BE2C (cell line): ENCODE results near the gene STYX.

ENCODE experiments used
- DNase-seq: peaks from one replicate; pipeline ENCODE4 v3.0.0-alpha.2; 2020
- H3K27me3 ChIP-seq: fragments of 250-450 bp; sonication (Bioruptor Pico); 2 replicates; pipeline ENCODE4 v1.5.1; 2020; ENCODE audit warnings: mild to moderate bottlenecking
- H3K36me3 ChIP-seq: fragments of 250-450 bp; sonication (Bioruptor Pico); 2 replicates; pipeline ENCODE4 v1.5.1; 2020; ENCODE audit warnings: mild to moderate bottlenecking
- H3K4me1 ChIP-seq: fragments of 250-450 bp; sonication (Bioruptor Pico); 2 replicates; pipeline ENCODE4 v1.5.1; 2020
- H3K4me3 ChIP-seq: 2 replicates; pipeline ENCODE4 v1.5.1; 2011; ENCODE audit warnings: low read depth, low read length
- H3K9me3 ChIP-seq: fragments of 250-450 bp; sonication (Bioruptor Pico); 2 replicates; pipeline ENCODE4 v1.5.1; 2020
- CTCF ChIP-seq: IDR thresholded peaks from 2 replicates; pipeline ENCODE4 v1.5.1; 2012; ENCODE audit warnings: mild to moderate bottlenecking, low read depth, low read length

The STYX gene

GRCh38 chr14:52790756-52791222 lies 60.8 kb downstream of the STYX start:
- Histone ChIP-seq H3K4me3 (peak overlapping the region; percentile 89), H3K27me3 (no peaks in the 10 kb centered on the region), H3K36me3 (peaks cover 6% of the 10 kb centered on the region; the same call in 1 of the 2 replicates), H3K9me3 (no peaks in the 10 kb centered on the region), H3K4me1 (peaks cover 5% of the 10 kb centered on the region)
- TF ChIP-seq CTCF: no peak
- no peak for DNase-seq

DNA sequence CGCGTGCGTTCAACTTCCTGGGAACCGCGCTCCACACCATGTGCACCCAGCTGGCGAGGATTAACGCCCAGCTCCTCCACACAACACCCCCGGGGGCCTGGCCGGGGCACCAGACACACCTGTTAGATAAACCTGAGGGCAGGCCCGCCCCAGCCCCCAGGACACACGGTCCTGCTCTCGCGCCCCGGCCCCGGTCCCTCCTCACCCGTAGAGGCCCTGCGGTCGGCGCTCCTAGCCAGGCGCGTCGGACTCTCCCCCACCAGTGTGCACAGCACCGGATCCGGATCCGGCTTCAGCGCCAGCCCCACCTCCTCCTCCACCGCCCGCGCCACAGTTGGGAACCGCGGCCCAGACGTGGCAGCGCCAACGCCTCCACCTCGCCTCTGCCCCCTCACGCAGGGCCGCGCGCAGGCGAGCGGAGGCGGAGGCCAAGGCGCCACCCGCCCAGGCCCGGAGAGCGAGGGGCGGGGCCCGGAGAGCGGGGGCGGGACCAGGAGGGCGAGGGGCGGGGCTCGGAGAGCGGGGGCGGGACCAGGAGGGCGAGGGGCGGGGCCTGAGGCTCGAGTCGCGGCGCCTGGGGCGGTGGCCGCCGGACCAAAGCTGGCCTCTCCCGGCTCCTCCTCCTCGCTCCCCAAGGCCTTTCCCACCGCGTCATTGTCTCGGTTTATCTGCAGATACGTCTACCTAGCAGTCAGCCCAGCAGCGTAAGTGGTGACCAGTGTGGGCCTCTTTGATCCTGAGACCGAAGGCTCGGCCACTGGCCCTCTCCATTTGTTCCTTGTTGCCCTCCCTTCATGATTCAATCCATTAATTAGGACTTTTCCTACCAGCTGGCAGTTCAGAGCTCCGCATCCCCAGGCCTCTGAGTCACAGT lies 61.5 kb downstream of the STYX start, which contains the start of gene GNPNAT1:
Gene GNPNAT1 (minus strand): TSS at position 385 of the 874 bp plus-strand sequence. CDS start 6,957 bp downstream, outside the sequence.
- Histone ChIP-seq H3K27me3 (no peaks in the 10 kb centered on the region), H3K9me3 (no peaks in the 10 kb centered on the region), H3K36me3 (peaks cover 6% of the 10 kb centered on the region; the same call in 1 of the 2 replicates), H3K4me1 (peaks cover 5% of the 10 kb centered on the region), H3K4me3 (peak within 1 kb of the TSS; percentile 89)
- peak; percentile 97 for DNase-seq
- TF ChIP-seq CTCF: no peak

DNA sequence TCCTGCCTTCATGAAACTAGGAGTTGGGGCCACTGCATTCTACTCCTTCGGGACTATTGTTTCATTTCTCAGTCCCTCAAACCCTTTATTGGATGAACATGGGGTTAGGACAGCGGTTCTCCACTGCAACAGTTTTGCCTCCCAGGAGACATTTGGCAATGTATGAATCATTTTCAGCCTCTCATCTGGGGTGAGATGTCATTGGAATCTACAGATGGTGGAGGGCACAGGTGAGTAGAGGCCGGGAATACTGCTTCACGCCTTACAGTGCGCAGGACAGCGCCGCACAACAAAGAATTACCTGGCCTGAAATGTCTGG lies 62.1 kb downstream of the STYX start:
- no peak for DNase-seq
- no peak for TF ChIP-seq CTCF
- no peaks in the 10 kb centered on the region for H3K9me3 ChIP-seq
- H3K36me3 ChIP-seq: peaks cover 6% of the 10 kb centered on the region; the same call in 1 of the 2 replicates
- H3K4me1 ChIP-seq: peaks cover 5% of the 10 kb centered on the region
- no peaks in the 10 kb centered on the region for H3K27me3 ChIP-seq
- H3K4me3 ChIP-seq: peak overlapping the region; percentile 56

GRCh38 chr14:52793061-52793460 lies 63.1 kb downstream of the STYX start:
- no peak for DNase-seq
- H3K27me3 ChIP-seq: no peaks in the 10 kb centered on the region
- H3K36me3 ChIP-seq: peaks cover 5% of the 10 kb centered on the region; the same call in 1 of the 2 replicates
- H3K4me3 ChIP-seq: no peak overlapping the region
- no peak for TF ChIP-seq CTCF
- H3K9me3 ChIP-seq: no peaks in the 10 kb centered on the region
- peaks cover 5% of the 10 kb centered on the region for H3K4me1 ChIP-seq

DNA sequence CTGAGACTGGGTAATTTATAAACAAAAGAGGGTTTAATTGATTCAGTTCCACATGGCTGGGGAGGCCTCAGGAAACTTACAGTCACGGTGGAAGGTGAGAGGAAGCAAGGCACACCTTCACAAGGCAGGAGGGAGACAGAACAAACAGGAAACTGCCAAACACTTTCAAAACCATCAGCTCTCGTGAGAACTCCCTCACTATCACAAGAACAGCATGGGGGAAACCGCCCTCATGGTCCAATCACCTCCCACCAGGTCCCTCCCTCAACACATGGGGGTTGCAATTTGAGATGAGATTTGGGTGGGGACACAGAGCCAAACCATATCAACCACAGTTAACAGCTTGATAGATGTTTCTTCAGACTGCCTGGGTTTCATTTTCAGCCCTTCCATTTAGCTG lies 67.7 kb downstream of the STYX start:
- H3K27me3 ChIP-seq: no peaks in the 10 kb centered on the region
- TF ChIP-seq CTCF: no peak
- H3K4me1 ChIP-seq: no peaks in the 10 kb centered on the region
- no peak overlapping the region for H3K4me3 ChIP-seq
- DNase-seq: no peak
- no peaks in the 10 kb centered on the region for H3K36me3 ChIP-seq
- H3K9me3 ChIP-seq: no peaks in the 10 kb centered on the region

- no peaks in the 10 kb centered on the region for H3K4me1 ChIP-seq
- no peak overlapping the region for H3K4me3 ChIP-seq
- DNase-seq: no peak
- no peaks in the 10 kb centered on the region for H3K27me3 ChIP-seq
- no peaks in the 10 kb centered on the region for H3K36me3 ChIP-seq
- TF ChIP-seq CTCF: no peak
- no peaks in the 10 kb centered on the region for H3K9me3 ChIP-seq
These were observed 68.9 kb downstream of the STYX start for GRCh38 chr14:52798826-52799225.
